Measurements from ENCODE around the gene ATF5.

Gene ATF5

GRCh38 chr19:49936549-49936948 lies 7.5 kb downstream of the ATF5 start:
- peaks cover 19% of the 10 kb centered on the region for H3K79me2 ChIP-seq (ENCODE audit: low read length)
- no peak overlapping the region for H3K4me2 ChIP-seq (ENCODE audit: low read length)
- H3K27me3 ChIP-seq (ENCODE audit: low read depth, low read length) = no peaks in the 10 kb centered on the region
- H3K9ac ChIP-seq (ENCODE audit: low read length) = no peak overlapping the region
- no peaks in the 10 kb centered on the region for H3K9me3 ChIP-seq (ENCODE audit: insufficient read depth, low read length)
- peaks cover 23% of the 10 kb centered on the region for H3K36me3 ChIP-seq (replicated peaks; ENCODE audit: low read depth, low read length)
- no peak overlapping the region for H2AFZ ChIP-seq (ENCODE audit: low read depth, low read length)
- peaks cover 21% of the 10 kb centered on the region for H3K4me1 ChIP-seq (ENCODE audit: low read length)
- TF ChIP-seq CTCF (IDR thresholded peaks at IDR 0.05; ENCODE audit: low read depth, low read length) = no peak
- no peak for TF ChIP-seq EZH2phosphoT487 (IDR thresholded peaks at IDR 0.05; ENCODE audit: low read depth)
- peak overlapping the region; percentile 47 for H3K27ac ChIP-seq (ENCODE audit: low read length)
- H4K20me1 ChIP-seq (ENCODE audit: insufficient read depth, low read length) = peaks cover 47% of the 10 kb centered on the region
- no peak overlapping the region for H3K4me3 ChIP-seq (ENCODE audit: low read length)

DNA sequence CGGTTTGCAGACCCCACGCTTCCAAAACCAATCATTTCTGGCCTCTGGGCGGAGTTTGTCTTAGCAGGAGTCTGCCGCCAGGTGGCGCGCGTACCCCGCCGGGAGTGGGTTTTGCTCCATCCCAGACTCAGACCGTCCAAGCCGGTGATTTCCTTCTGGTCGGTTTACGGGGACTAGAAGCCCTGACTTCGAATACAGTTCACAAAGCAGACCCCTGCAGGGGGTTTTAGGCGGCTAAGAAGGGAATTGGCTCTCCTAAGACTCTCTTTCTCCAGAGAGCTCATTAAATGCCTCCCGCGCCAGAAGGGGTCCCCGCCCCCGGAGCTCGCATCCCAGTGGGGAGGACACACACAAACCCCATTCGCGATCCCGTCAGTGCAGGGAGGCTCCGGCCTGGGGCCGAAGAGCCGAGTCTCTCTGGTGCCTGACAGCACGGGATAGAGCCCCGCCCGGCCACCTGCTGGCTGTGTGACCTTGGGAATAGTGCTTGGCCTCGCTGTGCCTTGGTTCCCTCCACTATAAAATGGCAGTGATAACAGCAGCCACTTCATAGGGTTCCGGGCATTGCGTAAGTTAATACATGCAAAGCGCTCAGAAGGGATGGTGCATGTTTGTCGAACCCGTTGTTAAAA lies 8.9 kb downstream of the ATF5 start:
- peak overlapping the region; percentile 35 for H3K4me2 ChIP-seq (ENCODE audit: low read length)
- peaks cover 8% of the 10 kb centered on the region for H3K79me2 ChIP-seq (ENCODE audit: low read length)
- no peak overlapping the region for H3K4me3 ChIP-seq (ENCODE audit: low read length)
- H4K20me1 ChIP-seq (ENCODE audit: insufficient read depth, low read length) = peaks cover 34% of the 10 kb centered on the region
- H2AFZ ChIP-seq (ENCODE audit: low read depth, low read length) = no peak overlapping the region
- TF ChIP-seq EZH2phosphoT487 (IDR thresholded peaks at IDR 0.05; ENCODE audit: low read depth) = no peak
- peak; percentile 97 for TF ChIP-seq CTCF (IDR thresholded peaks at IDR 0.05; ENCODE audit: low read depth, low read length)
- no peak overlapping the region for H3K9ac ChIP-seq (ENCODE audit: low read length)
- no peak overlapping the region for H3K27ac ChIP-seq (ENCODE audit: low read length)
- H3K36me3 ChIP-seq (replicated peaks; ENCODE audit: low read depth, low read length) = peaks cover 10% of the 10 kb centered on the region
- H3K4me1 ChIP-seq (ENCODE audit: low read length) = peaks cover 10% of the 10 kb centered on the region
- peaks cover 4% of the 10 kb centered on the region; the same call in 1 of the 2 replicates for H3K27me3 ChIP-seq (ENCODE audit: low read depth, low read length)
- no peaks in the 10 kb centered on the region for H3K9me3 ChIP-seq (ENCODE audit: insufficient read depth, low read length)

- H3K9ac ChIP-seq (ENCODE audit: low read length) = no peak overlapping the region
- H4K20me1 ChIP-seq (ENCODE audit: insufficient read depth, low read length) = peaks cover 26% of the 10 kb centered on the region
- no peak overlapping the region for H3K27ac ChIP-seq (ENCODE audit: low read length)
- no peaks in the 10 kb centered on the region for H3K9me3 ChIP-seq (ENCODE audit: insufficient read depth, low read length)
- TF ChIP-seq EZH2phosphoT487 (IDR thresholded peaks at IDR 0.05; ENCODE audit: low read depth) = no peak
- TF ChIP-seq CTCF (IDR thresholded peaks at IDR 0.05; ENCODE audit: low read depth, low read length) = no peak
- H3K79me2 ChIP-seq (ENCODE audit: low read length) = no peaks in the 10 kb centered on the region; the same call in 1 of the 2 replicates
- no peak overlapping the region for H3K4me2 ChIP-seq (ENCODE audit: low read length)
- H2AFZ ChIP-seq (ENCODE audit: low read depth, low read length) = no peak overlapping the region
- peaks cover 3% of the 10 kb centered on the region for H3K36me3 ChIP-seq (replicated peaks; ENCODE audit: low read depth, low read length)
- H3K27me3 ChIP-seq (ENCODE audit: low read depth, low read length) = peaks cover 12% of the 10 kb centered on the region; the same call in 1 of the 2 replicates
- H3K4me1 ChIP-seq (ENCODE audit: low read length) = 0 out of 2 replicates have a peak, but pooled peaks cover 3% of the 10 kb centered on the region
- H3K4me3 ChIP-seq (ENCODE audit: low read length) = no peak overlapping the region
Observed at GRCh38 chr19:49938662-49939061, 9.7 kb downstream of the ATF5 start.

- peaks cover 8% of the 10 kb centered on the region for H3K4me1 ChIP-seq (ENCODE audit: low read length)
- no peak overlapping the region for H3K9ac ChIP-seq (ENCODE audit: low read length)
- no peaks in the 10 kb centered on the region for H3K9me3 ChIP-seq (ENCODE audit: insufficient read depth, low read length)
- peaks cover 18% of the 10 kb centered on the region for H4K20me1 ChIP-seq (ENCODE audit: insufficient read depth, low read length)
- H3K27me3 ChIP-seq (ENCODE audit: low read depth, low read length) = peaks cover 12% of the 10 kb centered on the region; the same call in 1 of the 2 replicates
- H3K36me3 ChIP-seq (replicated peaks; ENCODE audit: low read depth, low read length) = no peaks in the 10 kb centered on the region
- H3K79me2 ChIP-seq (ENCODE audit: low read length) = no peaks in the 10 kb centered on the region
- no peak overlapping the region for H3K27ac ChIP-seq (ENCODE audit: low read length)
- no peak overlapping the region for H3K4me2 ChIP-seq (ENCODE audit: low read length)
- H3K4me3 ChIP-seq (ENCODE audit: low read length) = no peak overlapping the region
- H2AFZ ChIP-seq (ENCODE audit: low read depth, low read length) = no peak overlapping the region
- TF ChIP-seq EZH2phosphoT487 (IDR thresholded peaks at IDR 0.05; ENCODE audit: low read depth) (no peak), CTCF (IDR thresholded peaks at IDR 0.05; ENCODE audit: low read depth, low read length) (peak; percentile 46)
Observed at GRCh38 chr19:49939721-49940481, 10.9 kb downstream of the ATF5 start.

All from OCI-LY3 (cell line).